Thoracic aorta (tissue), 2 donors: Measurements from ENCODE around the gene EMC8. TPM values are rescaled to one million over a fixed set of nuclear protein-coding genes. Genes with fewer than 3 reads are reported as not detected.

Experiments used
- ATAC-seq: fragments of 150-250 bp; one replicate; pipeline ENCODE4 v1.8.0; 2017; ENCODE audit warnings: low read depth; ENCODE audit not compliant: insufficient number of reproducible peaks, low FRiP score
- DNase-seq: peaks from one replicate; pipeline ENCODE4 v3.0.0-alpha.2; 2020; ENCODE audit warnings: low spot score
- H3K27ac ChIP-seq, 2 donors: fragments of 200-600 bp; sonication (generic); 1 replicate in 1 of 2; 2 replicates in 1 of 2; pipeline ENCODE4 v1.5.1; 2016; ENCODE audit warnings: mild to moderate bottlenecking in 2 of 2, moderate library complexity in 2 of 2
- H3K27me3 ChIP-seq: fragments of 200-600 bp; sonication (generic); replicated peaks from 2 replicates; pipeline ENCODE4 v1.6.0; 2016; ENCODE audit warnings: mild to moderate bottlenecking; ENCODE audit not compliant: insufficient read depth
- H3K36me3 ChIP-seq: fragments of 200-600 bp; sonication (generic); one replicate; pipeline ENCODE4 v1.5.1; 2016
- H3K4me1 ChIP-seq, 2 donors: fragments of 200-600 bp; sonication (generic); 1 replicate in 1 of 2; 2 replicates in 1 of 2; pipeline versions ENCODE4 v1.5.1 to v1.6.0; 2016; ENCODE audit warnings: low read depth in 2 of 2, mild to moderate bottlenecking in 1 of 2; ENCODE audit not compliant: control insufficient read depth in 1 of 2
- H3K4me3 ChIP-seq: fragments of 200-600 bp; sonication (generic); 2 replicates; pipeline ENCODE4 v1.5.1; 2016; ENCODE audit warnings: mild to moderate bottlenecking
- H3K9me3 ChIP-seq: fragments of 200-600 bp; sonication (generic); 2 replicates; pipeline ENCODE4 v1.5.1; 2016
- CTCF ChIP-seq: fragments of 200-600 bp; sonication (generic); IDR thresholded peaks from one replicate; pipeline ENCODE4 v1.5.1; 2019; ENCODE audit warnings: antibody characterized with exemption
- total RNA-seq, 2 donors: library from RNA; depleted of rRNA; stranded (reverse); fragments of >200 nt; gene quantifications; one replicate each; pipeline versions ENCODE4 v1.1.0 to v1.2.3, GENCODE V29; 2016

Gene EMC8
- total RNA-seq, 2 donors from 2014 or later: 30.7 to 36.6 TPM

- ATAC-seq (no peak), DNase-seq (no peak)
- Histone ChIP-seq H3K36me3 (no peaks in the 10 kb centered on the region), H3K27me3 (no peaks in the 10 kb centered on the region), H3K9me3 (no peaks in the 10 kb centered on the region), H3K4me3 (no peak overlapping the region), H3K4me1 (no peaks in the 10 kb centered on the region), H3K27ac (no peak overlapping the region)
- no peak for TF ChIP-seq CTCF
Observed at GRCh38 chr16:85729452-85730185, 69.7 kb downstream of the EMC8 start.

GRCh38 chr16:85728879-85729278 is 70.5 kb downstream of the EMC8 start:
- Histone ChIP-seq H3K27ac (no peak overlapping the region), H3K36me3 (no peaks in the 10 kb centered on the region), H3K4me1 (no peaks in the 10 kb centered on the region), H3K4me3 (no peak overlapping the region), H3K27me3 (no peaks in the 10 kb centered on the region), H3K9me3 (no peaks in the 10 kb centered on the region)
- ATAC-seq (no peak), DNase-seq (no peak)
- no peak for TF ChIP-seq CTCF

Other genes with a start within 250 kb of the EMC8 start
- gene GSE1, start 186.2 kb downstream of the EMC8 start, total RNA-seq: 10 to 100 TPM; 72.6 to 96.2 TPM
- 1 to 10 TPM in 1 of 2 donors, under 1 TPM in 1; 0.28 to 2.0 TPM for gene GINS2, start 110.6 kb downstream of the EMC8 start, total RNA-seq
- gene C16orf74, start 48.4 kb downstream of the EMC8 start, total RNA-seq: 1 to 10 TPM in 1 of 2 donors, not detected in 1; 1.2 TPM
- gene COX4I1, start 151 bp upstream of the EMC8 start, total RNA-seq: 100 to 1,000 TPM; 220 to 234 TPM
- 10 to 100 TPM; 27.0 to 28.8 TPM for gene IRF8, start 99.6 kb upstream of the EMC8 start, total RNA-seq